OCI-LY3 (cell line): ENCODE data around the gene LRRC4.

Source experiments
- CTCF ChIP-seq: fragments of 200-600, 300-600 bp; sonication (generic); IDR thresholded peaks from 2 replicates; pipeline ENCODE4 v1.5.1; 2014; ENCODE audit warnings: antibody characterized with exemption, low read length, low read depth
- EZH2phosphoT487 ChIP-seq: fragments of 200-600 bp; shearing (Covaris generic); IDR thresholded peaks from 2 replicates; pipeline ENCODE4 v1.6.1; 2018; ENCODE audit warnings: antibody characterized with exemption, mixed run types, low read depth

- peak; percentile 20 for TF ChIP-seq CTCF
- TF ChIP-seq EZH2phosphoT487: no peak
Measured at GRCh38 chr7:128037081-128037480, 5.8 kb upstream of the LRRC4 start.
